AG09309 (cell line): ENCODE measurements around the gene TMEM164.

Source experiments
- DNase-seq: peaks from one replicate; pipeline ENCODE4 v3.0.0-alpha.2; 2010; ENCODE audit warnings: low read depth
- H3K4me3 ChIP-seq: 2 replicates; pipeline ENCODE4 v1.5.1; 2011; ENCODE audit warnings: mild to moderate bottlenecking, low read depth, low read length, moderate library complexity; ENCODE audit not compliant: control insufficient read depth
- CTCF ChIP-seq: IDR thresholded peaks from 2 replicates; pipeline ENCODE4 v1.5.1; 2011; ENCODE audit warnings: mild to moderate bottlenecking, low read depth, low read length, inconsistent platforms; ENCODE audit not compliant: insufficient read depth, control insufficient read depth; ENCODE audit errors: missing control alignments

Gene TMEM164

GRCh38 chrX:110097920-110098319, 95.0 kb downstream of the TMEM164 start:
- TF ChIP-seq CTCF, result no peak
- H3K4me3 ChIP-seq, result no peak overlapping the region
- no peak for DNase-seq

- no peak for TF ChIP-seq CTCF
- DNase-seq, result no peak
- no peak overlapping the region for H3K4me3 ChIP-seq
Measured at GRCh38 chrX:110103344-110103743, 100.4 kb downstream of the TMEM164 start.

- TF ChIP-seq CTCF, result no peak
- no peak for DNase-seq
- no peak overlapping the region for H3K4me3 ChIP-seq
Measured at GRCh38 chrX:110104078-110104477, 101.2 kb downstream of the TMEM164 start.

- DNase-seq, result no peak
- no peak overlapping the region for H3K4me3 ChIP-seq
- TF ChIP-seq CTCF, result no peak
Measured at GRCh38 chrX:110108381-110108821, 105.5 kb downstream of the TMEM164 start.

- no peak overlapping the region for H3K4me3 ChIP-seq
- no peak for TF ChIP-seq CTCF
- no peak for DNase-seq
Measured at GRCh38 chrX:110114260-110114776, 111.4 kb downstream of the TMEM164 start.

- no peak for DNase-seq
- no peak overlapping the region for H3K4me3 ChIP-seq
- TF ChIP-seq CTCF, result no peak
Measured at GRCh38 chrX:110116066-110116980, 113.4 kb downstream of the TMEM164 start.

GRCh38 chrX:110118530-110118929, 115.6 kb downstream of the TMEM164 start:
- DNase-seq, result no peak
- H3K4me3 ChIP-seq, result no peak overlapping the region
- no peak for TF ChIP-seq CTCF
